Measurements from ENCODE around the gene SWAP70.
"Not testable (repeated sequence)": the region's sequence is repeated elsewhere in the genome, so short reads cannot be mapped to it uniquely, and the experiment has no call there.

Gene SWAP70

DNA sequence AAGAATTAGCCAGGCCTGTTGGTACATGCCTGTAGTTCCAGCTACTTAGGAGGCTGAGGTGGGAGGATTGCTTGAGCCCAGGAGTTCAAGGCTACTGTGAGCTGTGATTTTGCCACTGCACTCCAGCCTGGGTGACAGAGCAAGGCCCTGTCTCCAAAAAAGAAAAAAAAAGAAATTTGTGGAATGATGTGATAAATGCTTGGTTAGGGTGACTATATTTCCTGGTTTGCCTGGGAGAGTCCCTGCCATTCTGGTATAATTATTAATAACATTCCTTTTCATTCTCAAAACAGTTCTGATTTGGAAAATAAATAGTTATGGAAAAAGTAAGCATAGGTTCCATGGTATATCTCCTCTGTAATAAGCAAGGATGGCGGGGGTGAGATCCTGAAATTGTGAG lies 74.8 kb downstream of the SWAP70 start:
- DNase-seq (ENCODE audit: low read depth) = no peak
- no peak overlapping the region for H3K4me3 ChIP-seq (ENCODE audit: low read length)
- TF ChIP-seq, protein P1, sequence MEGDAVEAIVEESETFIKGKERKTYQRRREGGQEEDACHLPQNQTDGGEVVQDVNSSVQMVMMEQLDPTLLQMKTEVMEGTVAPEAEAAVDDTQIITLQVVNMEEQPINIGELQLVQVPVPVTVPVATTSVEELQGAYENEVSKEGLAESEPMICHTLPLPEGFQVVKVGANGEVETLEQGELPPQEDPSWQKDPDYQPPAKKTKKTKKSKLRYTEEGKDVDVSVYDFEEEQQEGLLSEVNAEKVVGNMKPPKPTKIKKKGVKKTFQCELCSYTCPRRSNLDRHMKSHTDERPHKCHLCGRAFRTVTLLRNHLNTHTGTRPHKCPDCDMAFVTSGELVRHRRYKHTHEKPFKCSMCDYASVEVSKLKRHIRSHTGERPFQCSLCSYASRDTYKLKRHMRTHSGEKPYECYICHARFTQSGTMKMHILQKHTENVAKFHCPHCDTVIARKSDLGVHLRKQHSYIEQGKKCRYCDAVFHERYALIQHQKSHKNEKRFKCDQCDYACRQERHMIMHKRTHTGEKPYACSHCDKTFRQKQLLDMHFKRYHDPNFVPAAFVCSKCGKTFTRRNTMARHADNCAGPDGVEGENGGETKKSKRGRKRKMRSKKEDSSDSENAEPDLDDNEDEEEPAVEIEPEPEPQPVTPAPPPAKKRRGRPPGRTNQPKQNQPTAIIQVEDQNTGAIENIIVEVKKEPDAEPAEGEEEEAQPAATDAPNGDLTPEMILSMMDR (IDR thresholded peaks at IDR 0.05; ENCODE audit: insufficient read depth, low read depth, low read length, missing control alignments) = no peak

DNA sequence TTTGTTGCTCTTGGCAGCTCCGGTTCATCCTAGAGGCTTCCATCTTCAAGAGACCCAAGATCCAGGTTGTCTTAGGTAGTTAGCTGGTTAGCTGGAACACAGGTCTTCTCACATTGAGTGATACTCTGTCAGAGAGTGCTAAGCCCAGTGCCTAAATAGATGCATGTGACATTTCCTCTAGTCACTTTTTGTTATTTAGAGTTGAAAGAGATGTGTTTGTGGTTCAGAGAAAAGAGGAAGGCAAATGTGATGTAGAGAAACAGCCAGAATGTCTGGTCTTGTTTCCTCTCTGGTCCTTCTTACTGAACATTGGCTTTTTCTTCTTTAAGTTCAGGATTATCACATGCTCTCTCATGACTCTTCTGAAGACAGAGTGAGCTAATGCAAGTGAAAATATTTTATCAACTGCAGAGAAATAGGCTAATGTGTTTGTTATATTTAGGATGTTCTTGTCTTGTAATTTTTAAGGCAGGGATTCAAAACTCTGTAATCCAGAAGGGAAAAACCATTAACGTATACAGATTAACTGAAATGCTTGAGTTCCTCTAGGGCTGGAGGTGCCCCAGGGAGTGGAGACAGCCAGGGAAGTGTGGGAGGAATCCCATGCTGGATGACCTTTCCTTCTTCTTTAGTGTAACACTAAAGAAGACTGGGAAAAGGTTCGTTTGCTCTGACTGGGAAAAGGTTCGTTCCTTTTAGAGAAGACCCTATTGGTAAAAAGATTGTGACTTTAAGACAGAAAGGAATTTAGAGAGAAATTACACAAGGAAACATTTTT lies 75.4 kb downstream of the SWAP70 start:
- no peak overlapping the region for H3K4me3 ChIP-seq (ENCODE audit: low read length)
- DNase-seq (ENCODE audit: low read depth) = no peak
- TF ChIP-seq, protein P1 (IDR thresholded peaks at IDR 0.05; ENCODE audit: insufficient read depth, low read depth, low read length, missing control alignments) = no peak

DNA sequence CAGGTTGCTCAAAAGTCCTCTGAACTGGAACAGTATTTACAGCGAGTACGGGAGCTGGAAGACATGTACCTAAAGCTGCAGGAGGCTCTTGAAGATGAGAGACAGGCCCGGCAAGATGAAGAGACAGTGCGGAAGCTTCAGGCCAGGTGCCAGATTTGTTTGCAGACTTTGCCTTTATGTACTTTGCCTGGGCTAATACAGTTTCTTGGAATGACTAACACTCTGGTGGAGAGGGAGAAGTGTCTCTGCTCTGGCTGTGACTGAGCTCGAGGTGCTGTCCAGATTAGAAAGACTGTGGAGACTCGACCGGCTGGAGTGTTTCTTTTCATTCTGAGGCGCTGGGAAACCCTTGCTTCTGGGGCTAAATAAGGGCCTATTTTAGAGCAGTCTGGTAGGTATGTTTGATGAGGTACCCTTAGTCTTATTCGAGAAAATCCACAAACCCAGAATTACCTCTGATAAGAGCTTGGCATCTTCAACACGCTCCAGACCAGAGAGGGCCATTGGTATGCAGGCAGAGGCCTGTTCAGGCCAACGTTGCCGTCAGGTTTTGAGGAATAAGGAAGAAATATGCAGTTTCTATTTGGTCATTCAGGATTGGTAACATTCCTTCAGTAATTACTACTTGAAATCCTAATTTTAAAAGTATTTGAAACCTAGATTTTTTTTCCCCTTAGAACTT lies 76.5 kb downstream of the SWAP70 start:
- TF ChIP-seq, protein P1 (IDR thresholded peaks at IDR 0.05; ENCODE audit: insufficient read depth, low read depth, low read length, missing control alignments) = no peak
- peak; percentile 85 for DNase-seq (ENCODE audit: low read depth)
- H3K4me3 ChIP-seq (ENCODE audit: low read length) = no peak overlapping the region

DNA sequence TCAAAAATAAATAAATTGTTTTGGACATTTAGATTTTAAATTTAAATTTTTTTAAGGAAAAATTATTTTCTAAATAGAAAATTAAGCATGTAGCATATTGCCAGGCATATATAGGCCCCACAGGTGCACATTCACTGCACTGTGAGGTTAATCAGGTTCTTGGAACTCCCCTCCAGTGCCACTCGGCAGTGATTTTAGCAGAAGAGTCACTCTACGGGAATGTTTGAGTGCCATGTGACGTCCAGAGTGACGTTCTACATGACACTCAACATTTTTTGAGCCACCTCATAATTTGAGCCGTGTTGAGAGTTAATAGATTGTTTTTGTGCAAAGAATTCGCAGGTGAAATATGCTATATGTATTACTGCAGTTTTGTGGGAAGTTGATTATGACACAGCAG lies 77.4 kb downstream of the SWAP70 start:
- no peak overlapping the region for H3K4me3 ChIP-seq (ENCODE audit: low read length)
- TF ChIP-seq, protein P1 (IDR thresholded peaks at IDR 0.05; ENCODE audit: insufficient read depth, low read depth, low read length, missing control alignments) = no peak
- DNase-seq (ENCODE audit: low read depth) = peak; percentile 32

DNA sequence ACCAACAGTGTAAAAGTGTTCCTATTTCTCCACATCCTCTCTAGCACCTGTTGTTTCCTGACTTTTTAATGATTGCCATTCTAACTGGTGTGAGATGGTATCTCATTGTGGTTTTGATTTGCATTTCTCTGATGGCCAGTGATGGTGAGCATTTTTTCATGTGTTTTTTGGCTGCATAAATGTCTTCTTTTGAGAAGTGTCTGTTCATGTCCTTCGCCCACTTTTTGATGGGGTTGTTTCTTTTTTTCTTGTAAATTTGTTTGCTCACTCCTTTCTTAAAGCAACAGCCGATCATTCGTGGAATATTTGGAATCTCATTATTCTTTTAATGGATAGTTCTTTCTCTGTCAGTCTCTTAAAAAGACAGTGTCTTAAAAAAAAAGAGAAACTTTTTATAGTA lies 79.6 kb downstream of the SWAP70 start:
- DNase-seq (ENCODE audit: low read depth) = not testable (repeated sequence)

DNA sequence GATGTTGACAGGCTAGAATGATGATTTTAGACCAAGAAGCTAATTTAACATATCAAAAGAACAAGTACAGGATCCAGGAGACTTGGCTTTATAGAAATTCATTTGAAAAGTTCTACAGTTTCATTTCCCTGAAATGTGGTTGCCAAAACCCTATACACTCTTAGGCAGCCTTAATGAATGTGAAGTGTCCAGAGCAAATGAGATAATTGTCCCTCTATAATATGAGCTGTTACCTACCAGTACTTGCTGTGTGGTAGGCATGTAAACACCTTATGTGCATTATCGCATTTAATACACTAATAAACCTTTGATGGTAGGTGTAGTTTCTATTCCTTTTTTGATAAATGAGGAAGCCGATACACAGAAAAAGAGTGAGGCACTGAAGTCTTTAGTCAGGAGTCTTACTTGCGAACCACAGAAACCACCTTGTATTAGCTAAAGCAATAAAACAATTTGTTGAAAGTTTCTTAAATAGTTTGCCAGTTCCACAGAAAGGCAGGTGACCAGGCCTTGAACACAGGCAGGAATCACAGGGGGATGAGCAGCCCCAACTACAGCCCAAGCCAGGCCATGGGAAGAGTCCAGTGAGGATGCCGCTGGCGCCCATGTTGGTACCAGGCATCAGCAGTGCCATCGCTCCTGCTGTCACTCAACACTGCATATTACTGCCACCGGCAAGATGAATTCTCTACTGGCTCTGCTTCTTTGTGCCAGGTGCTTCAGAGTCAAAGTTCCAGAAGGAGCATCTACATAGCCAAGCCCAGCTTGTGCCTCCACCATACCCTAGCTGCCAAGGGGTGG lies 81.7 kb downstream of the SWAP70 start:
- TF ChIP-seq, protein P1 (IDR thresholded peaks at IDR 0.05; ENCODE audit: insufficient read depth, low read depth, low read length, missing control alignments) = no peak
- H3K4me3 ChIP-seq (ENCODE audit: low read length) = no peak overlapping the region
- no peak for DNase-seq (ENCODE audit: low read depth)

More for the DNA sequence above, 79.6 kb downstream of the SWAP70 start:
- not testable (repeated sequence) for H3K4me3 ChIP-seq (ENCODE audit: low read length)

DNA sequence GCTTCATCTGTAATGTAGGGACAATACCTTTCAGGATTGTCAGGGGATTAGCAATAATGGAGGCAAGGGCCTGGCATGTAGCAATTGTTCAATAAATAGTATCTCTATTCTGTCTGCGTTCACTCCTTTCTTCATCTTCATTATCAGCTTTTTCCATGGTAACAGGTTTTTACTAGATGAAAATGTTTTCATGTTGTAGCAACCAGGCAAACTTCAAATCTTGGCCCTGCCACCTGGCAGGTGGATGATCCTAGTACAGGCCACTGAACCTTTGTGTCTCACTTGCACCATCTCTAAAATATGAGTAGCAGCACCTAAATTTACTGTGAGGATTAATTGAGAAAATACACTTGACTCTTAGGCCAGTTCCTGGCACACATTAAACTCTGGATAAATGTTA lies 83.4 kb downstream of the SWAP70 start:
- no peak overlapping the region for H3K4me3 ChIP-seq (ENCODE audit: low read length)
- TF ChIP-seq, protein P1 (IDR thresholded peaks at IDR 0.05; ENCODE audit: insufficient read depth, low read depth, low read length, missing control alignments) = no peak
- DNase-seq (ENCODE audit: low read depth) = no peak

All from epithelial cell of esophagus (primary cell).